PC-3 (cell line): ENCODE results near the gene MEST. TPM values are rescaled to one million over a fixed set of nuclear protein-coding genes. Genes with fewer than 3 reads are reported as not detected.

Experiments
- ATAC-seq: fragments of 200-7000 bp; cut with Tn5 transposase; 2 replicates; pipeline ENCODE4 v1.9.1; 2020; ENCODE audit warnings: mild to moderate bottlenecking, moderate library complexity
- BruUV-seq: library from RNA; stranded (reverse); fragments of 400-500 nt; replicated peaks from 2 replicates; lab custom pipeline; 2021; lab: Mats Ljungman, UMichigan
- CTCF ChIA-PET: fragments of 300-600 bp; sonication (Branson Sonifier 250); formaldehyde crosslinking; loops from one replicate; lab custom pipeline; 2022; ENCODE audit warnings: antibody characterized with exemption; lab: Charles Lee
- POLR2A ChIA-PET: fragments of 300-600 bp; sonication (Branson Sonifier 250); formaldehyde crosslinking; loops from one replicate; lab custom pipeline; 2022; ENCODE audit warnings: antibody characterized with exemption; ENCODE audit not compliant: unreplicated experiment; lab: Charles Lee
- DNase-seq: peaks from one replicate; pipeline ENCODE4 v3.0.0-alpha.2; 2015
- H2AFZ ChIP-seq: fragments of 300-600 bp; sonication (generic); 2 replicates; pipeline ENCODE4 v1.6.0; 2016; ENCODE audit warnings: antibody characterized with exemption, low read length
- H3F3A ChIP-seq: fragments of 300-600 bp; sonication (generic); one replicate; pipeline ENCODE4 v1.6.0; 2017; ENCODE audit warnings: antibody characterized with exemption, low read length, control low read depth, mild to moderate bottlenecking; ENCODE audit not compliant: unreplicated experiment
- H3K27ac ChIP-seq: fragments of 300-600 bp; sonication (generic); 2 replicates; pipeline ENCODE4 v1.5.1; 2016; ENCODE audit warnings: mild to moderate bottlenecking, low read length
- H3K27me3 ChIP-seq: fragments of 300-600 bp; sonication (generic); 2 replicates; pipeline ENCODE4 v1.6.1; 2016; ENCODE audit warnings: low read length, mixed read lengths
- H3K36me3 ChIP-seq: fragments of 300-600 bp; sonication (generic); 2 replicates; pipeline ENCODE4 v1.6.1; 2016; ENCODE audit warnings: low read depth, mixed run types, low read length, mixed read lengths
- H3K4me1 ChIP-seq: fragments of 300-600 bp; sonication (generic); 2 replicates; pipeline ENCODE4 v1.5.1; 2016; ENCODE audit warnings: low read length; ENCODE audit not compliant: insufficient read depth
- H3K4me2 ChIP-seq: fragments of 300-600 bp; sonication (generic); 2 replicates; pipeline ENCODE4 v1.6.0; 2016; ENCODE audit warnings: low read length
- H3K4me3 ChIP-seq: fragments of 300-600 bp; sonication (generic); 2 replicates; pipeline ENCODE4 v1.5.1; 2016; ENCODE audit warnings: mild to moderate bottlenecking, low read length, mixed read lengths
- H3K79me2 ChIP-seq: fragments of 300-600 bp; sonication (generic); 2 replicates; pipeline ENCODE4 v1.6.1; 2017; ENCODE audit warnings: low read length, mixed read lengths
- H3K9ac ChIP-seq: fragments of 300-600 bp; sonication (generic); 2 replicates; pipeline ENCODE4 v1.6.0; 2016; ENCODE audit warnings: mild to moderate bottlenecking, low read length
- H3K9me2 ChIP-seq: fragments of 300-600 bp; sonication (generic); replicated peaks from 2 replicates; pipeline ENCODE4 v1.6.1; 2016; ENCODE audit warnings: mixed run types, low read length, mixed read lengths
- H3K9me3 ChIP-seq: fragments of 300-600 bp; sonication (generic); 2 replicates; pipeline ENCODE4 v1.6.1; 2016; ENCODE audit warnings: low read length, mixed read lengths
- H4K20me1 ChIP-seq: fragments of 300-600 bp; sonication (generic); 2 replicates; pipeline ENCODE4 v1.6.1; 2016; ENCODE audit warnings: low read length, mixed read lengths
- CTCF ChIP-seq: fragments of 300-600 bp; sonication (generic); conservative IDR thresholded peaks from 2 replicates; pipeline ENCODE4 v1.5.1; 2017; ENCODE audit warnings: antibody characterized with exemption, low read depth, mild to moderate bottlenecking, low read length
- EZH2 ChIP-seq: fragments of 300-600 bp; sonication (generic); IDR thresholded peaks from one replicate; pipeline ENCODE4 v1.6.1; 2017; ENCODE audit warnings: antibody characterized with exemption, mild to moderate bottlenecking, low read length; ENCODE audit not compliant: unreplicated experiment
- EZH2phosphoT487 ChIP-seq: fragments of 300-600 bp; sonication (generic); IDR thresholded peaks from 2 replicates; pipeline ENCODE4 v1.6.1; 2018; ENCODE audit warnings: mild to moderate bottlenecking, antibody characterized with exemption, low read length, borderline replicate concordance
- intact Hi-C: fragments of 100-400 bp; cut with micrococcal nuclease; formaldehyde crosslinking; loops from 2 replicates; pipeline ENCODE4 v1.9.0; 2023
- total RNA-seq: library from RNA; depleted of rRNA; stranded (reverse); fragments of >200 nt; gene quantifications from 2 replicates; pipeline ENCODE4 v1.2.3, GENCODE V29; 2014

MEST gene
- total RNA-seq, 1 experiment from 2014 or later = 25.2 TPM

GRCh38 chr7:130485734-130486113 is 6.2 kb upstream of the MEST start:
- no peaks in the 10 kb centered on the region for H3F3A ChIP-seq
- peaks cover 40% of the 10 kb centered on the region for H3K79me2 ChIP-seq
- no peaks in the 10 kb centered on the region for H3K9me2 ChIP-seq
- H3K27me3 ChIP-seq = no peaks in the 10 kb centered on the region
- BruUV-seq = TSS peak; percentile 27
- DNase-seq (no peak), ATAC-seq (no peak)
- H3K4me3 ChIP-seq = peak overlapping the region; percentile 76
- ChIA-PET CTCF (no interaction called here), POLR2A (no interaction called here)
- H4K20me1 ChIP-seq = no peaks in the 10 kb centered on the region
- no peak for TF ChIP-seq EZH2
- TF ChIP-seq EZH2phosphoT487 = no peak
- TF ChIP-seq CTCF = no peak
- peak overlapping the region; percentile 99 for H2AFZ ChIP-seq
- peak overlapping the region; percentile 97 for H3K4me2 ChIP-seq
- no peaks in the 10 kb centered on the region for H3K36me3 ChIP-seq
- no peak overlapping the region for H3K27ac ChIP-seq
- peaks cover 14% of the 10 kb centered on the region for H3K4me1 ChIP-seq
- H3K9me3 ChIP-seq = no peaks in the 10 kb centered on the region
- H3K9ac ChIP-seq = peak overlapping the region; percentile 80
- intact Hi-C loops = loop anchor here (2.0 to 5.0 kb wide), 2 partner anchors 63 to 129 kb away; no protein-coding TSS in a partner anchor

GRCh38 chr7:130486114-130486953 is 5.6 kb upstream of the MEST start:
- Histone ChIP-seq H3K4me3 (peak overlapping the region; percentile 76), H3K4me1 (peaks cover 14% of the 10 kb centered on the region), H3K79me2 (peaks cover 46% of the 10 kb centered on the region), H3K9ac (peak overlapping the region; percentile 80), H3K27ac (peak overlapping the region; percentile 31; the same call in 1 of the 2 replicates), H3K4me2 (peak overlapping the region; percentile 97), H3K9me3 (no peaks in the 10 kb centered on the region), H3F3A (no peaks in the 10 kb centered on the region), H3K36me3 (no peaks in the 10 kb centered on the region), H3K27me3 (no peaks in the 10 kb centered on the region), H3K9me2 (no peaks in the 10 kb centered on the region), H2AFZ (peak overlapping the region; percentile 99), H4K20me1 (no peaks in the 10 kb centered on the region)
- TF ChIP-seq EZH2phosphoT487 (no peak), CTCF (peak; percentile 75), EZH2 (no peak)
- ChIA-PET POLR2A (no interaction called here), CTCF (no interaction called here)
- BruUV-seq = no TSS peak
- DNase-seq (peak; percentile 85), ATAC-seq (peak; percentile 74)
- intact Hi-C loops = loop anchor here (2.0 to 5.0 kb wide), 2 partner anchors 64 to 130 kb away; no protein-coding TSS in a partner anchor
